Activated CD4-positive, alpha-beta T cell treated with anti-CD3 and anti-CD28 coated beads, Interleukin-2, amount 50 U/mL, for 24 hours (primary cell): ENCODE results near the gene CORO6.
A peak's percentile ranks its signal among the peaks of the same experiment; 100 is the strongest.

Source experiments
- DNase-seq, 2 donors: peaks; one replicate each; pipeline ENCODE4 v3.0.0-alpha.2; 2020; ENCODE audit warnings: low read depth in 1 of 2, low spot score in 1 of 2

CORO6 gene

GRCh38 chr17:29578626-29579485 lies 43.9 kb downstream of the CORO6 start:
- no peak for DNase-seq

GRCh38 chr17:29577385-29578211 lies 45.1 kb downstream of the CORO6 start:
- DNase-seq: no peak

- no peak for DNase-seq
Measured at GRCh38 chr17:29577001-29577370, 45.7 kb downstream of the CORO6 start.

GRCh38 chr17:29576214-29577000 lies 46.3 kb downstream of the CORO6 start:
- DNase-seq: no peak

GRCh38 chr17:29575511-29576213 lies 47.0 kb downstream of the CORO6 start:
- no peak for DNase-seq

GRCh38 chr17:29574732-29575510 lies 47.8 kb downstream of the CORO6 start:
- no peak for DNase-seq

- DNase-seq: no peak
Measured at GRCh38 chr17:29573871-29574731, 48.6 kb downstream of the CORO6 start.

GRCh38 chr17:29573558-29573869 lies 49.2 kb downstream of the CORO6 start:
- DNase-seq: no peak

GRCh38 chr17:29572691-29573557 lies 49.8 kb downstream of the CORO6 start:
- no peak for DNase-seq

GRCh38 chr17:29571883-29572681 lies 50.6 kb downstream of the CORO6 start:
- no peak for DNase-seq

- no peak for DNase-seq
Measured at GRCh38 chr17:29571486-29571882, 51.2 kb downstream of the CORO6 start.

- no peak for DNase-seq
Measured at GRCh38 chr17:29570521-29570920, 52.2 kb downstream of the CORO6 start.

GRCh38 chr17:29569245-29569950 lies 53.3 kb downstream of the CORO6 start:
- no peak for DNase-seq

GRCh38 chr17:29568331-29569244 lies 54.1 kb downstream of the CORO6 start, which contains the start of gene TP53I13:
Gene TP53I13 (plus strand): TSS chr17:29568701. CDS start chr17:29568759, 58 bp downstream.
- DNase-seq: peak; percentile 77 to 86

GRCh38 chr17:29567554-29568330 lies 55.0 kb downstream of the CORO6 start:
- peak; percentile 47 to 66 for DNase-seq
